A549 (cell line): ENCODE data around the gene SAT2. TPM values are rescaled to one million over a fixed set of nuclear protein-coding genes. Genes with fewer than 3 reads are reported as not detected.

Experiments used
- ATAC-seq, 2 experiments: fragments of 200-7000 bp in 1 of 2; fragments of >200 bp in 1 of 2; cut with Nextera tagmentation in 1 of 2; cut with Tn5 transposase in 1 of 2; 3 replicates each; pipeline versions ENCODE4 v1.8.0 to v1.9.1; 2018 to 2020; ENCODE audit warnings: mild to moderate bottlenecking in 1 of 2, moderate library complexity in 1 of 2
- CTCF ChIA-PET: fragments of 300-600 bp; sonication (Branson Sonifier 250); formaldehyde crosslinking; extraction: SDS; loops from one replicate; lab custom pipeline; 2021; ENCODE audit warnings: antibody characterized with exemption, inconsistent platforms; lab: Yijun Ruan, JAX
- POLR2A ChIA-PET: fragments of 350-600 bp; formaldehyde crosslinking; extraction: SDS; loops from one replicate; lab custom pipeline; 2021; ENCODE audit warnings: antibody characterized with exemption, inconsistent platforms; lab: Yijun Ruan, JAX
- DNase-seq, 2 experiments: peaks; one replicate each; pipeline versions ENCODE4 v3.0.0 to v3.0.0-alpha.2; 2011 to 2016; ENCODE audit warnings: low read depth in 1 of 2, low spot score in 1 of 2
- FAIRE-seq: peaks from 2 replicates; lab custom pipeline; 2011; peaks lifted over from hg19 to GRCh38; lab: Jason Lieb, UNC
- H3K27ac ChIP-seq, 2 experiments: fragments of >200 bp; sonication (Bioruptor Twin); formaldehyde crosslinking; 3 replicates each; pipeline ENCODE4 v1.5.1; 2016 to 2017
- H3K4me1 ChIP-seq: fragments of >200 bp; sonication (Bioruptor Twin); formaldehyde crosslinking; 3 replicates; pipeline ENCODE4 v1.6.1; 2016
- H3K4me2 ChIP-seq: fragments of >200 bp; sonication (Bioruptor Twin); formaldehyde crosslinking; 3 replicates; pipeline ENCODE4 v1.6.1; 2016
- H3K4me3 ChIP-seq: fragments of >200 bp; sonication (Bioruptor Twin); formaldehyde crosslinking; 3 replicates; pipeline ENCODE4 v1.5.1; 2016
- H3K9me3 ChIP-seq: fragments of >200 bp; sonication (Bioruptor Twin); formaldehyde crosslinking; 3 replicates; pipeline ENCODE4 v1.6.1; 2016
- CEBPB ChIP-seq, 2 experiments: fragments of >200 bp in 1 of 2; sonication (Bioruptor Twin) in 1 of 2; formaldehyde crosslinking in 1 of 2; IDR thresholded peaks; 2 replicates each; pipeline ENCODE4 v1.6.1; 2012 to 2016
- FOSL2 ChIP-seq, 2 experiments: fragments of 450-650 bp in 1 of 2; fragments of >200 bp in 1 of 2; sonication (Bioruptor Twin) in 1 of 2; formaldehyde crosslinking; IDR thresholded peaks; 2 replicates each; pipeline versions ENCODE4 v1.5.0 to v1.6.1; 2016 to 2020; ENCODE audit warnings: mild to moderate bottlenecking in 1 of 2, moderate library complexity in 1 of 2
- HDAC2 ChIP-seq: fragments of 200-600 bp; sonication (generic); IDR thresholded peaks from 2 replicates; pipeline ENCODE4 v1.6.1; 2016
- KDM5A ChIP-seq: fragments of 200-600 bp; sonication (generic); IDR thresholded peaks from 2 replicates; pipeline ENCODE4 v1.6.1; 2016; ENCODE audit warnings: antibody characterized with exemption, mild to moderate bottlenecking
- MAFK ChIP-seq: fragments of 450-650 bp; IDR thresholded peaks from 2 replicates; pipeline ENCODE4 v1.6.1; 2014; ENCODE audit not compliant: partially characterized antibody
- MAZ ChIP-seq: fragments of 150-350 bp; IDR thresholded peaks from 2 replicates; pipeline ENCODE4 v1.6.1; 2014; ENCODE audit warnings: antibody characterized with exemption, low read depth, low read length, borderline replicate concordance
- NPAS2 ChIP-seq: fragments of 250-450 bp; sonication (Bioruptor Pico); IDR thresholded peaks from 2 replicates; pipeline ENCODE4 v1.8.0; 2022; ENCODE audit warnings: mild to moderate bottlenecking, moderate library complexity, borderline replicate concordance
- PHF8 ChIP-seq: fragments of 200-600 bp; sonication (generic); IDR thresholded peaks from 2 replicates; pipeline ENCODE4 v1.6.1; 2016; ENCODE audit warnings: low read depth, mild to moderate bottlenecking, antibody characterized with exemption, moderate library complexity, borderline replicate concordance
- POLR2AphosphoS2 ChIP-seq: conservative IDR thresholded peaks from 2 replicates; pipeline ENCODE4 v1.6.1; 2012; ENCODE audit warnings: low read length, improper control_type of control experiment, inconsistent platforms
- RFX5 ChIP-seq: fragments of 450-650 bp; IDR thresholded peaks from 2 replicates; pipeline ENCODE4 v1.7.1; 2014; ENCODE audit warnings: antibody characterized with exemption, mild to moderate bottlenecking, moderate library complexity
- TFCP2L1 ChIP-seq: fragments of 250-450 bp; sonication (Bioruptor Pico); IDR thresholded peaks from 2 replicates; pipeline ENCODE4 v1.5.0; 2021; ENCODE audit warnings: mild to moderate bottlenecking
- ZC3H11A ChIP-seq: fragments of 450-650 bp; IDR thresholded peaks from 2 replicates; pipeline ENCODE4 v1.6.1; 2014; ENCODE audit warnings: antibody characterized with exemption, mild to moderate bottlenecking
- WGBS: methylation state at CpG from one replicate; pipeline ENCODE4 v1.1.6; 2017; ENCODE audit errors: missing lambda C conversion rate; 5-methylcytosine and 5-hydroxymethylcytosine counted together
- polyA plus RNA-seq, 4 experiments: library from polyadenylated mRNA; depleted of rRNA in 3 of 4; stranded (reverse); fragments of >200 nt; fragmentation: RNase III in 1 of 4; extraction: RNeasy Plus Mini Kit Qiagen cat#74134 plus additional on column Dnase treatment in 1 of 4; gene quantifications; 2 replicates in 3 of 4; 3 replicates in 1 of 4; pipeline ENCODE4 v1.2.3, GENCODE V29; 2011 to 2017
- TF ChIP-seq, protein P1 (sequence below): fragments of >200 bp; sonication (Bioruptor Twin); formaldehyde crosslinking; IDR thresholded peaks from 3 replicates; pipeline ENCODE4 v1.5.1; 2016
- TF ChIP-seq, protein P2 (sequence below): fragments of 450-650 bp; IDR thresholded peaks from 2 replicates; pipeline ENCODE4 v1.6.1; 2014; ENCODE audit warnings: antibody characterized with exemption
- TF ChIP-seq, protein P3 (sequence below): fragments of >200 bp; sonication (Bioruptor Twin); formaldehyde crosslinking; IDR thresholded peaks from 3 replicates; pipeline ENCODE4 v1.6.1; 2016
- TF ChIP-seq, protein P4 (sequence below): IDR thresholded peaks from 2 replicates; pipeline ENCODE4 v1.6.1; 2012
- TF ChIP-seq, protein P5 (sequence below): fragments of 250-450 bp; sonication (Bioruptor Pico); IDR thresholded peaks from 2 replicates; pipeline ENCODE4 v1.5.0; 2021; ENCODE audit warnings: mild to moderate bottlenecking, moderate library complexity, borderline replicate concordance

SAT2 gene
- polyA plus RNA-seq, 2 of the 4 experiments (the other 2 are of a cell fraction), result 38.1 to 76.3 TPM

DNA sequence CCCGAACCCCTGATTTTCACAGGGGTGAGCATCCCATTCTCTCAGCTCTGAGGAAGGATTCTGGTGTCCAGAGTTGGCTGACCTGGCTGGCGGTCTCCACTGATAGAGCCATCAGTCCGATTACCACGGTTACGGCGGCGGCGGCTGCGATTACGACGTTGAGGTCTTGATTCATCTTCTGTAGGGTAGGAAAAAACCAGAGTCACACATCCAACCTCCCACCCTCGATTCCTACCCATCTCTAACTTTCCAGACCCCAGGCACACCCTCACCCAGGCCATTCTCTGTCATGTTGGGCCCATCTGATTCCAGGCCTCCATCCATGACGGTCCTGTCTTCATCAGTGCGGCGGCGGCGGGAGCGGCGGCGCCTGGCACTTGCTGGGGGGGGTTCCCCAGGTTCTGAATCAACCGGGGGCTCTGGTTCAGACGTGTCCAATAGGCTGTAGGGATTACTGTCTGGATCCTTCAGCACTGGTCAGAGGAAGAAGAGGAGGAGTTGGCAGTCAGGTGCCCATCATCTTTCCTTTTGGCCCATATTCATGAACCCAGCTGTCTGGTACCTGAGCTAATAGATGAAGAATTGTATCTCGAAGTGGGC is 35.1 kb downstream of the SAT2 start:
- no peak for FAIRE-seq
- no peak for DNase-seq
- H3K9me3 ChIP-seq, result no peaks in the 10 kb centered on the region
- H3K4me3 ChIP-seq, result no peak overlapping the region
- peaks cover 26% of the 10 kb centered on the region for H3K4me1 ChIP-seq
- CTCF ChIA-PET, result interaction anchor here (1.0 to 6.8 kb wide), 6 partner anchors 7 to 95 kb away, joined by 3 to 49 read pairs (median 13); partner anchors contain the start of genes MPDU1, TP53 and WRAP53
- no peak overlapping the region for H3K27ac ChIP-seq
- H3K4me2 ChIP-seq, result no peak overlapping the region
- 92% methylated on average over 23 of the region's 23 CpGs for WGBS
- ATAC-seq, result no peak
- POLR2A ChIA-PET, result interaction anchor here (0.7 to 0.8 kb wide), 3 partner anchors 9 to 95 kb away, joined by 3 to 5 read pairs (median 3); partner anchors contain the start of genes MPDU1 and TP53
- TF ChIP-seq CEBPB (IDR thresholded peaks at IDR 0.05) (no peak), PHF8 (no peak), FOSL2 (IDR thresholded peaks at IDR 0.05) (no peak), FOSL2 (CRISPR knock-in tag; IDR thresholded peaks at IDR 0.05) (no peak), NPAS2 (CRISPR knock-in tag) (no peak), MAFK (no peak), ZC3H11A (no peak), HDAC2 (no peak), KDM5A (no peak), RFX5 (no peak), MAZ (no peak)
- TF ChIP-seq, protein P1, sequence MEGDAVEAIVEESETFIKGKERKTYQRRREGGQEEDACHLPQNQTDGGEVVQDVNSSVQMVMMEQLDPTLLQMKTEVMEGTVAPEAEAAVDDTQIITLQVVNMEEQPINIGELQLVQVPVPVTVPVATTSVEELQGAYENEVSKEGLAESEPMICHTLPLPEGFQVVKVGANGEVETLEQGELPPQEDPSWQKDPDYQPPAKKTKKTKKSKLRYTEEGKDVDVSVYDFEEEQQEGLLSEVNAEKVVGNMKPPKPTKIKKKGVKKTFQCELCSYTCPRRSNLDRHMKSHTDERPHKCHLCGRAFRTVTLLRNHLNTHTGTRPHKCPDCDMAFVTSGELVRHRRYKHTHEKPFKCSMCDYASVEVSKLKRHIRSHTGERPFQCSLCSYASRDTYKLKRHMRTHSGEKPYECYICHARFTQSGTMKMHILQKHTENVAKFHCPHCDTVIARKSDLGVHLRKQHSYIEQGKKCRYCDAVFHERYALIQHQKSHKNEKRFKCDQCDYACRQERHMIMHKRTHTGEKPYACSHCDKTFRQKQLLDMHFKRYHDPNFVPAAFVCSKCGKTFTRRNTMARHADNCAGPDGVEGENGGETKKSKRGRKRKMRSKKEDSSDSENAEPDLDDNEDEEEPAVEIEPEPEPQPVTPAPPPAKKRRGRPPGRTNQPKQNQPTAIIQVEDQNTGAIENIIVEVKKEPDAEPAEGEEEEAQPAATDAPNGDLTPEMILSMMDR, result no peak
- TF ChIP-seq, protein P2, sequence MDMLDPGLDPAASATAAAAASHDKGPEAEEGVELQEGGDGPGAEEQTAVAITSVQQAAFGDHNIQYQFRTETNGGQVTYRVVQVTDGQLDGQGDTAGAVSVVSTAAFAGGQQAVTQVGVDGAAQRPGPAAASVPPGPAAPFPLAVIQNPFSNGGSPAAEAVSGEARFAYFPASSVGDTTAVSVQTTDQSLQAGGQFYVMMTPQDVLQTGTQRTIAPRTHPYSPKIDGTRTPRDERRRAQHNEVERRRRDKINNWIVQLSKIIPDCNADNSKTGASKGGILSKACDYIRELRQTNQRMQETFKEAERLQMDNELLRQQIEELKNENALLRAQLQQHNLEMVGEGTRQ, result no peak
- TF ChIP-seq, protein P3, sequence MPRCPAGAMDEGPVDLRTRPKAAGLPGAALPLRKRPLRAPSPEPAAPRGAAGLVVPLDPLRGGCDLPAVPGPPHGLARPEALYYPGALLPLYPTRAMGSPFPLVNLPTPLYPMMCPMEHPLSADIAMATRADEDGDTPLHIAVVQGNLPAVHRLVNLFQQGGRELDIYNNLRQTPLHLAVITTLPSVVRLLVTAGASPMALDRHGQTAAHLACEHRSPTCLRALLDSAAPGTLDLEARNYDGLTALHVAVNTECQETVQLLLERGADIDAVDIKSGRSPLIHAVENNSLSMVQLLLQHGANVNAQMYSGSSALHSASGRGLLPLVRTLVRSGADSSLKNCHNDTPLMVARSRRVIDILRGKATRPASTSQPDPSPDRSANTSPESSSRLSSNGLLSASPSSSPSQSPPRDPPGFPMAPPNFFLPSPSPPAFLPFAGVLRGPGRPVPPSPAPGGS, result no peak
- TF ChIP-seq, protein P4, sequence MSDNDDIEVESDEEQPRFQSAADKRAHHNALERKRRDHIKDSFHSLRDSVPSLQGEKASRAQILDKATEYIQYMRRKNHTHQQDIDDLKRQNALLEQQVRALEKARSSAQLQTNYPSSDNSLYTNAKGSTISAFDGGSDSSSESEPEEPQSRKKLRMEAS, result no peak
- TF ChIP-seq, protein P5, sequence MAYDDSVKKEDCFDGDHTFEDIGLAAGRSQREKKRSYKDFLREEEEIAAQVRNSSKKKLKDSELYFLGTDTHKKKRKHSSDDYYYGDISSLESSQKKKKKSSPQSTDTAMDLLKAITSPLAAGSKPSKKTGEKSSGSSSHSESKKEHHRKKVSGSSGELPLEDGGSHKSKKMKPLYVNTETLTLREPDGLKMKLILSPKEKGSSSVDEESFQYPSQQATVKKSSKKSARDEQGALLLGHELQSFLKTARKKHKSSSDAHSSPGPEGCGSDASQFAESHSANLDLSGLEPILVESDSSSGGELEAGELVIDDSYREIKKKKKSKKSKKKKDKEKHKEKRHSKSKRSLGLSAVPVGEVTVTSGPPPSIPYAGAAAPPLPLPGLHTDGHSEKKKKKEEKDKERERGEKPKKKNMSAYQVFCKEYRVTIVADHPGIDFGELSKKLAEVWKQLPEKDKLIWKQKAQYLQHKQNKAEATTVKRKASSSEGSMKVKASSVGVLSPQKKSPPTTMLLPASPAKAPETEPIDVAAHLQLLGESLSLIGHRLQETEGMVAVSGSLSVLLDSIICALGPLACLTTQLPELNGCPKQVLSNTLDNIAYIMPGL (CRISPR knock-in tag), result no peak

DNA sequence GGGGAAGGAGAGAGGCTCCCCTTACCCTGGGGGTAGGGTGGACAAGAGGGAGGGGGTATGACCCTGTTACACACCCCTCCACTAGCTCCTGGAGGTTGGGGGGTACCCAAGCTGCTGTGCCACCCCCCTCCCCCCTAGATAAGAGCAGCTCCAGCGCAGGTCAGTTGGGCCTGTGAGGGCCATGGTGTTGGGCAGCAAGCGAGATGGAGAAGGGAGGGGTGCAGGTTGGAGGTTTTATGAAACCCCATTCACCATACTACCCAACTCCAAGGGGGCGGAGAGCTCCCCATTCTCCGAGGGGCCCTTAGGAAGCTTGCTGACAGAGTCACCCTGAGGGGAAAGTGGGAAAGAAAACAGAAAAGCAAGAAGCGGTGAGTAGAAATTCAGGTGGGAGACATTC is 36.0 kb downstream of the SAT2 start:
- 91% methylated on average over 5 of the region's 5 CpGs for WGBS
- H3K4me3 ChIP-seq, result no peak overlapping the region
- TF ChIP-seq POLR2AphosphoS2 (0 out of 2 replicates have a peak, but pooled peaks have one; percentile 44), TFCP2L1 (no peak), PHF8 (no peak)
- TF ChIP-seq, all 56 proteins: peak for 1
- FAIRE-seq (no peak), DNase-seq (no peak), ATAC-seq (no peak)
- Histone ChIP-seq H3K4me1 (peaks cover 30% of the 10 kb centered on the region), H3K9me3 (no peaks in the 10 kb centered on the region), H3K27ac (peak overlapping the region in 1 of 2 experiments; percentile 78; a peak in 4 of 6 replicates), H3K4me2 (no peak overlapping the region; the same call in 2 of the 3 replicates)
- CTCF ChIA-PET, result interaction anchor here (0.6 to 5.5 kb wide), 7 partner anchors 8 to 125 kb away, joined by 3 to 38 read pairs (median 5); partner anchors contain the start of genes CD68, MPDU1, TP53 and WRAP53
- POLR2A ChIA-PET, result interaction anchor here (1.9 kb wide), 1 partner anchor 96 kb away, joined by 10 read pairs; the partner anchor contains the start of gene TP53
